Lower lobe of right lung (tissue), 2 donors: ENCODE data around the gene LIPJ. TPM values are rescaled to one million over a fixed set of nuclear protein-coding genes. Genes with fewer than 3 reads are reported as not detected.

ENCODE experiments used
- ATAC-seq, 2 donors: fragments of 200-7000 bp; cut with Tn5 transposase; one replicate each; pipeline ENCODE4 v1.9.1; 2020 to 2022; ENCODE audit warnings: mild to moderate bottlenecking in 2 of 2, moderate library complexity in 2 of 2
- DNase-seq: peaks from one replicate; pipeline ENCODE4 v3.0.0-alpha.2; 2020
- H3K27ac ChIP-seq: fragments of 200-600 bp; one replicate; pipeline ENCODE4 v1.8.0; 2022
- H3K27me3 ChIP-seq: fragments of 200-600 bp; one replicate; pipeline ENCODE4 v1.8.0; 2022; ENCODE audit warnings: low read depth
- H3K36me3 ChIP-seq: fragments of 200-600 bp; one replicate; pipeline ENCODE4 v1.8.0; 2022; ENCODE audit warnings: mild to moderate bottlenecking
- H3K4me1 ChIP-seq: fragments of 200-600 bp; one replicate; pipeline ENCODE4 v1.8.0; 2022
- H3K4me3 ChIP-seq: fragments of 200-600 bp; one replicate; pipeline ENCODE4 v1.8.0; 2022; ENCODE audit warnings: mild to moderate bottlenecking
- H3K9me3 ChIP-seq: fragments of 200-600 bp; one replicate; pipeline ENCODE4 v1.8.0; 2022
- intact Hi-C: fragments of 100-400 bp; cut with DNase I; formaldehyde crosslinking; loops from one replicate; pipeline ENCODE4 v1.11.0; 2022
- total RNA-seq: library from RNA; stranded (reverse); fragmentation: NEBNext Ultra II Directional; extraction: Animal tissue kit (Norgen Biotek cat#: 25700); gene quantifications from one replicate; pipeline ENCODE4 v1.2.1, GENCODE V29; 2021
- TF ChIP-seq, protein P1 (sequence below): fragments of 200-600 bp; IDR thresholded peaks from one replicate; pipeline ENCODE4 v1.8.0; 2022; ENCODE audit warnings: antibody characterized with exemption, mild to moderate bottlenecking
- donor health status: DM: no; HTN: yes; CAD: no; lungs with severe emphysema.

The LIPJ gene
- total RNA-seq, 1 donor from 2014 or later = 0.09 TPM

DNA sequence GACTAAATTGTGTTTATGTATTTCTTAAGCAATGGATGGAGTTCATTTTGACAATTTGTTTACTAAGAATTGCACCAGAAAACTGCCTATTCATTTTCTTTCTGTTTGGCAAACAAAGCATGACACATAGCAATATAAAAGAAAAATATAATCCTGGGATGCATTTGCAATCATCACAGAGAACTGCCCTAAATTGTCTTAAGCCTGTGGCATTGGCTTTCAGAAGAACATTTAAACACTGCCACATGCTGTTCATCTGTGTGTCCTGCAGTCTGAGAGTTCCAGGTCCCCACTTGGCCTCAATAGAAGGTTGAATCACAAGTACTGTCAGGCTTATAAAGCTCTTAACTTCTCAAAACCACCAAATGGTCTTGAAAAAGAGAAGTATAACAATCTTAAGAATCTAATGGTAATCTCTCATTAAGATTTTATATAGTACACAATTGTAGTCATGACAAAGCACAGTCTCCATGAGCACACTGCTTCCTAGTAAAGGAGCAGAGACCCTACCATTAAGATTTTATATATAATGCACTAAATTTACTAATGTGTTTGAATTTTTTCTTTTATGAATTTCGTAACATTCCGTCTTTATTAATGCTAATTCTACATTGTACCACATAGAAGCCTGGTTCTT, 33.3 kb upstream of the LIPJ start:
- H3K4me1 ChIP-seq = no peaks in the 10 kb centered on the region
- DNase-seq (no peak), ATAC-seq (peak; percentile 87 to 96)
- no peaks in the 10 kb centered on the region for H3K9me3 ChIP-seq
- H3K36me3 ChIP-seq = no peaks in the 10 kb centered on the region
- no peaks in the 10 kb centered on the region for H3K27me3 ChIP-seq
- H3K27ac ChIP-seq = no peak overlapping the region
- TF ChIP-seq, protein P1, sequence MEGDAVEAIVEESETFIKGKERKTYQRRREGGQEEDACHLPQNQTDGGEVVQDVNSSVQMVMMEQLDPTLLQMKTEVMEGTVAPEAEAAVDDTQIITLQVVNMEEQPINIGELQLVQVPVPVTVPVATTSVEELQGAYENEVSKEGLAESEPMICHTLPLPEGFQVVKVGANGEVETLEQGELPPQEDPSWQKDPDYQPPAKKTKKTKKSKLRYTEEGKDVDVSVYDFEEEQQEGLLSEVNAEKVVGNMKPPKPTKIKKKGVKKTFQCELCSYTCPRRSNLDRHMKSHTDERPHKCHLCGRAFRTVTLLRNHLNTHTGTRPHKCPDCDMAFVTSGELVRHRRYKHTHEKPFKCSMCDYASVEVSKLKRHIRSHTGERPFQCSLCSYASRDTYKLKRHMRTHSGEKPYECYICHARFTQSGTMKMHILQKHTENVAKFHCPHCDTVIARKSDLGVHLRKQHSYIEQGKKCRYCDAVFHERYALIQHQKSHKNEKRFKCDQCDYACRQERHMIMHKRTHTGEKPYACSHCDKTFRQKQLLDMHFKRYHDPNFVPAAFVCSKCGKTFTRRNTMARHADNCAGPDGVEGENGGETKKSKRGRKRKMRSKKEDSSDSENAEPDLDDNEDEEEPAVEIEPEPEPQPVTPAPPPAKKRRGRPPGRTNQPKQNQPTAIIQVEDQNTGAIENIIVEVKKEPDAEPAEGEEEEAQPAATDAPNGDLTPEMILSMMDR = peak; percentile 78
- intact Hi-C loops = loop anchor here (10.0 kb wide), 1 partner anchor 148 kb away; no protein-coding TSS in a partner anchor
- no peak overlapping the region for H3K4me3 ChIP-seq

DNA sequence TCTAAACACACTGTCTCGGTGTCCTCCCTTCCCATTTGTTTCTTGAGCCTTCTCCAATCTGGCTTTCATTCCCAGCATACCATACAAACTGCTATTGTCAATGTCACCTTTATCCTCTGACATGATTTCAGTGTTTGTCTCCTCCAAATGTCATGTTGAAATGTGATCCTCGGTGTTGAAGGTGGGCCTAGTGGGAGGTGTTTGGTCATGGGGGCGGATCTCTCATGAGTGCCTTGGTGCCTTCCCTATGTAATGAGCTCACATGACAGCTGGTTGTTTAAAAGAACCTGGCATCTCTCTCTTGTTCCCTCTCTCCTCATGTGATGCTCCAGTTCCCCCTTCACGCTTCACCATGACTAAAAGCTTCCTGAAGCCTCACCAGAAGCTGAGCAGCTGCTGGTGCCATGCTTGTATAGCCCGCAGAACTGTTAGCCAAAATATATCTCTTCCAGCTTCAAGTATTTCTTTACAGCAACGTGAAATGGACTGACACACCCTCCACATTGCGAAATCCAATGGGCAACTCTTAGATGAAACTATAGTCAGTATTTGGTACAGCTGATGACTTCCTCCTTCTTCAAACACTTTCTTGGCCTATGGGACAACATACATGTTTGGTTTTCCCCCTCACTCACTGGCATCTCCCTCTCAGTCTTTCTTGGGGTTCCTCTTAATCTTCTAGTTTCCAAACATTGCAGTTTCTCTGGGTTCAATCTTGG, 31.2 kb upstream of the LIPJ start:
- Histone ChIP-seq H3K9me3 (no peaks in the 10 kb centered on the region), H3K36me3 (no peaks in the 10 kb centered on the region), H3K27ac (no peak overlapping the region), H3K4me1 (no peaks in the 10 kb centered on the region), H3K4me3 (no peak overlapping the region), H3K27me3 (no peaks in the 10 kb centered on the region)
- intact Hi-C loops = loop anchor here (10.0 kb wide), 1 partner anchor 151 kb away; no protein-coding TSS in a partner anchor
- DNase-seq = no peak
- TF ChIP-seq, protein P1 = no peak
- no peak for ATAC-seq

DNA sequence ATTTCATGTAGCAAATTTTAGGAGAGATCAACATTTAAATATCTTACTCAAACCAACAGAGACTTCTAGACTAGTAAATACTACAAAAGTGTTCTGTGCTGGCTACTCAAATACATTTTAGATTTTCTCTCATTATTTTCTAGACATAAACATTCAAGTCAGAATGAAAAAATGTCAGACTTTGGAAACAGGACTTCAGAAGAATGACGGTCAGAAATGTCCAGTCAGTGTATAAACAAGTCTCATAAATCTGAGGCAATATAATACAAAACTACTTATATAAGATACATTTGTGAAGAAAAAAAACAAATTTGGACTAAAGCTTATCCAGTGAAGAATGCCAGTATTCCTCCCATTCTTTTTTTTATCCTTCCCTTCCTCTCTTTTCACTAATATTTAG, 29.3 kb upstream of the LIPJ start:
- Histone ChIP-seq H3K36me3 (no peaks in the 10 kb centered on the region), H3K27ac (no peak overlapping the region), H3K27me3 (no peaks in the 10 kb centered on the region), H3K4me1 (no peaks in the 10 kb centered on the region), H3K9me3 (no peaks in the 10 kb centered on the region), H3K4me3 (no peak overlapping the region)
- intact Hi-C loops = loop anchor here (10.0 kb wide), 1 partner anchor 152 kb away; no protein-coding TSS in a partner anchor
- DNase-seq = no peak
- TF ChIP-seq, protein P1 = no peak
- no peak for ATAC-seq

DNA sequence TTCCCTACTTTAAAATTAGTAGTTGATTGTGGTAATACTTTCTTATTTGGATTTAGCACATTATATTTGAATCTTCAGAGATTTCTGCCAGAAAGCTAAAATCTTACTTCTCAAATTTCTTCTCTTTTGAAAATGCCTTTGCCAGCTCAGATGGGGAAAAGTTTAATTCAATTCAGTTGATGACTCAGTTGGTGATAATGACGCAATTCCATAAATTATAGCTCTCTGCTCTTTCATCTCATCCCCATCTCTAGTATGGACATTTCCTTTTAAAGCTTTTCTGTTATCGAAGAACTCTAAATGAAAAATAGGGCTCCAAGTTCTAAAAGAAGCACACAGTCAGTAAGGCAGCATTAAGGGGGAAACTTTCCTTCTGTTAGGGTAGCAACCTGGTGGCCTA, 28.9 kb upstream of the LIPJ start:
- no peak for ATAC-seq
- no peaks in the 10 kb centered on the region for H3K4me1 ChIP-seq
- intact Hi-C loops = loop anchor here (10.0 kb wide), 1 partner anchor 153 kb away; no protein-coding TSS in a partner anchor
- no peaks in the 10 kb centered on the region for H3K36me3 ChIP-seq
- no peak for DNase-seq
- H3K27me3 ChIP-seq = no peaks in the 10 kb centered on the region
- H3K27ac ChIP-seq = no peak overlapping the region
- H3K9me3 ChIP-seq = no peaks in the 10 kb centered on the region
- TF ChIP-seq, protein P1 = no peak
- H3K4me3 ChIP-seq = no peak overlapping the region

DNA sequence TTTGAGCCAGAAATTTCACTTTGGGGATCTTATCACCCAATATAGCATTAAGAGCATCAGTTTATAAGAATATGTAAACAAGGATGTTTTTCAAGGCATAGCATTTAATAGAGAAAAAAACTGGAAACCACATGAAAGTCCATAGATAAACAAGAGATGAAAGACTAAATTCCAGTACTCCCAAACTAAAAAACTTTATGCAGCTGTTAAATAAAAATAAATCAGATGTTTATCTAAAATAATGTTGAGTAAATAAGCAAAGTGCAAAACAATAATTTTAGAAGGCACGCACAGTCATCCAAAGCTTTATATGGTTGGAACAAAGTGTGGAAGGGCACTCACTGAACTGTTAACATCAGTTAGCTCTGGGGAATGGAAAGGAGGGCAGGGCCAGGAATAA, 24.4 kb upstream of the LIPJ start:
- ATAC-seq = no peak
- Histone ChIP-seq H3K9me3 (no peaks in the 10 kb centered on the region), H3K27ac (no peak overlapping the region), H3K4me3 (no peak overlapping the region), H3K36me3 (no peaks in the 10 kb centered on the region), H3K27me3 (no peaks in the 10 kb centered on the region), H3K4me1 (no peaks in the 10 kb centered on the region)
- no peak for DNase-seq
- intact Hi-C loops = no loop called here
- TF ChIP-seq, protein P1 = no peak
